Right lung (tissue), 5 donors: ENCODE results near the gene DDIT4. TPM values are rescaled to one million over a fixed set of nuclear protein-coding genes. Genes with fewer than 3 reads are reported as not detected.
A peak's percentile ranks its signal among the peaks of the same experiment; 100 is the strongest.
"Not testable (repeated sequence)": the region's sequence is repeated elsewhere in the genome, so short reads cannot be mapped to it uniquely, and the experiment has no call there.

Experiments used
- DNase-seq, 2 donors: peaks; one replicate each; pipeline ENCODE4 v3.0.0-alpha.2; 2013
- polyA plus RNA-seq, 5 donors: library from polyadenylated mRNA; unstranded; fragments of 120-200 nt; gene quantifications; one replicate each; pipeline versions ENCODE4 v1.2.1 to v1.2.3, GENCODE V29; 2013; ENCODE audit warnings: inconsistent platforms in 1 of 5, low replicate concordance in 1 of 5; ENCODE audit not compliant: insufficient read length in 5 of 5, insufficient read depth in 1 of 5

The DDIT4 gene
- polyA plus RNA-seq, 5 donors: 40.3 to 97.6 (median 57.5) TPM

DNA sequence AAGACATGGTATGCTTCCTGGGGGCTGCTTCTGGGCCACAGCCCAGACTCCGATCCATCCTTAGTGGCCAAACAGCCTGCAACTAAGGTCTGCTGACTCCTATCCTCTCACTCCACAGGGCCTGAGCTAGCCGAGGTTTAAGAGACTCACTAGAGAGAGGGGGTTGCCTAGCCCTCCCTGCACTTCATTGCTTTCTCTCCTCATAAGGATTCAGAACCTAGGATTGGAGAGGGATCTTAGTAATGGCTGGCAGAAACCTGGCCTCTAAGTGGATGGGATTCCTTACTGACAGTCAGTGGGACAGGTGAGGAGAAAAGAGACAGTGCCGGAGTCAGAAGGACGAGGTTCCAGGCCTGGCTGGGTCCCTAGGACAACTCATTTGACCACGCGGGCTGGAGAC lies 8.2 kb upstream of the DDIT4 start:
- no peak for DNase-seq

DNA sequence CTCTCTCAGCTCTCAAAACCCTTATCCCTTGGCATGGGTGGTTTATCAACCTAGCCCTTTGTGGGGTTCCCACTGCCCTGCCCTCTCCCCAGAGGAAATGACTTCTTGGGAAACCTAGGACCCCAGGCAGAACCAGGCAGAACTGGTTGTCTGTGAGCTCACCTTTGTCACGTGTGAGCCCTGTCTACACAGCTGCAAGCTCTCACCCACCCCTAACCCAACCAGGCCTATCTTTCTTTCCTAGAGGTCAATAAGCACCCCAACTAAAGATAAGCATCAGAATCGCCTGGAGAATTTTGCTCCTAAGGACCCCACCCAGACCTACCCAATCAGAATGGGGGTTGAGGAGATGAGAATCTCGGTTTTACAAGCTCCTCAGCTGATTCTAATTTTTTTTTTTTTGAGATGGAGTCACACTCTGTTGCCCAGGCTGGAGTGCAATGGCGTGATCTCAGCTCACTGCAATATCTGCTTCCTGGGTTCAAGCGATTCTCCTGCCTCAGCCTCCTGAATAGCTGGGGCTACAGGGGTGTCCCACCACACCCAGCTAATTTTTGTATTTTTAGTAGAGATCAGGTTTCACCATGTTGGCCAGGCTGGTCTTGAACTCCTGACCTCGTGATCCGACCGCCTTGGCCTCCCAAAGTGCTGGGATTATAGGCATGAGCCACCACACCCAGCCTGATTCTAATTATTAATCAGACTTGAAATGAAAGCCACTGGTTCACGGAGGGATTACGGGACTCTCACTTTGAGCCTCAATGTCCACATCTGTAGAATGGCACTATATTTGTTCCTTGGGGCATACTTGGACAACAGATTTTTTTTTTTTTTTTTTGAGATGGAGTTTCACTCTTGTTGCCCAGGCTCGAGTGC lies 7.5 kb upstream of the DDIT4 start:
- DNase-seq: no peak

DNA sequence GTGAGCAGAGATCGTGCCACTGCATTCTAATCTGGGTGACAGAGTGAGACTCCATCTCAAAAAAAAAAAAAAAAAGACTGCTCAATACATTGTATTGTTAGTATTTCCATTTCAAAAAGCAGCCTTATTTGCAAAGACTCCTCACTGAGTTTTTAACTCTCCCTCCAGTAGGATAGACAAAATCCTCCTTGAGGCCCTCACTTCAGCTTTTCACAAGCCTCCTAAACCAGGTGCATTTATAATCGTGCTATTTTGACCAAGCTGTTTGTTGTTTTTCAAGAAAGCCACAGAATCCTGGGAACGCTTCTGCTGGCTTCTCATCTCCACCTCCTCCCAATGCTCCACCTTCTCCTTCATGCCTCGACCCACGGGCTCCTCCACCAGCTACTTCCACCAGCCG lies 6.3 kb upstream of the DDIT4 start:
- no peak for DNase-seq

DNA sequence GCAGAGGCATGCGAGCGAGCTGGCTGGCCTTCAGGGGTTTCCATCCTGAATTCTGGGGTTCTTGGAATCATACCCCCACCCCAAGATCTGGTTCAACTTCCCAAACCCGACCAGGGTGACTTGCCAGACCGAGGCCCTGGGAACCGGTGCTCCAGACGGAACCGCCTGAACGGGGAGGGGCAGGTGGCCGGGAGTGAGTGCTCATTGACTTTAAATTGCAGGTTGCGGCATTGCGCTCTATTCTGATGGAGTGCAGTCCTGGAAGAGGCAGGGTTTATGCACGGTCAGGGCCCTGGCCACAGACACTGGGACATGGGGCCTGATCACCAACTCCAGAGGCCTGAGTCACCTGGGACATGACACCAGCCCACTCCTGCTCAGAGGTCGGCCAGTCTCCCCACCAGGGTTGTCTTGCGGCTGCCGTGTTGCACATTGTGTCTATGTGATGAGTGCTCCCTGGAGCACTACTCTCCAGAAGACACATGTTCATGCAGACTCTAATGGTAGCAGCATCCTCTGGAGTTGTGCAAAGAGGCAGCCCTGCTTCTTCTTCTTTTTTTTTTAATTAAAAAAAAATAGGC lies 5.8 kb upstream of the DDIT4 start:
- DNase-seq: no peak

DNA sequence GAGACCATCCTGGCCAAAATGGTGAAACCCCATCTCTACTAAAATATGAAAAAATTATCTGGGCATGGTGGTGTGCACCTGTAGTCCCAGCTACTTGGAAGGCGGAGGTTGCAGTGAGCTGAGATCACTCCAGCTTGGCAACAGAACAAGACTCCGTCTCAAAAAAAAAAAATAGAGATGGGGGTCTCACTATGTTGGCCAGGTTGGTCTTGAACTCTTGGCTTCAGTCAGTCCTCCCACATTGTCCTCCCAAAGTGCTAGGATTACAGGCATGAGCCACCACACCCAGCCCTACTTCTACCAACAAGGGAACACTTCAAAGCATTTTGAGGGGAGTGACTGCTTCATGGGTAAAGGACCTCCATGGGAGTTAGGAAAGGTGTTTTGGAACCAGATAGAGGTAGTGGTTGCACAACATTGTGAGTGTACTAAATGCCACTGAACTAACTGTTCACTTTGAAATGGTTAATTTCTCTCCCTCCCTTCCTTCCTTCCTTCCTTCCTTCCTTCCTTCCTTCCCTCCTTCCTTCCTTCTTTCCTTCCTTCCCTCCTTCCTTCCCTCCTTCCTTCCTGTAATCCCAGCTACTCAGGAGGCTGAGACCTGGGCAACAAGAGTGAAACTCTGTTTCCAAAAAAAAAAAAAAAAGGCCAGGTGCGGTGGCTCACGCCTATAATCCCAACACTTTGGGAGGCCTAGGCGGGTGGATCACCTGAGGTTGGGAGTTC lies 5.1 kb upstream of the DDIT4 start:
- DNase-seq: not testable (repeated sequence)

DNA sequence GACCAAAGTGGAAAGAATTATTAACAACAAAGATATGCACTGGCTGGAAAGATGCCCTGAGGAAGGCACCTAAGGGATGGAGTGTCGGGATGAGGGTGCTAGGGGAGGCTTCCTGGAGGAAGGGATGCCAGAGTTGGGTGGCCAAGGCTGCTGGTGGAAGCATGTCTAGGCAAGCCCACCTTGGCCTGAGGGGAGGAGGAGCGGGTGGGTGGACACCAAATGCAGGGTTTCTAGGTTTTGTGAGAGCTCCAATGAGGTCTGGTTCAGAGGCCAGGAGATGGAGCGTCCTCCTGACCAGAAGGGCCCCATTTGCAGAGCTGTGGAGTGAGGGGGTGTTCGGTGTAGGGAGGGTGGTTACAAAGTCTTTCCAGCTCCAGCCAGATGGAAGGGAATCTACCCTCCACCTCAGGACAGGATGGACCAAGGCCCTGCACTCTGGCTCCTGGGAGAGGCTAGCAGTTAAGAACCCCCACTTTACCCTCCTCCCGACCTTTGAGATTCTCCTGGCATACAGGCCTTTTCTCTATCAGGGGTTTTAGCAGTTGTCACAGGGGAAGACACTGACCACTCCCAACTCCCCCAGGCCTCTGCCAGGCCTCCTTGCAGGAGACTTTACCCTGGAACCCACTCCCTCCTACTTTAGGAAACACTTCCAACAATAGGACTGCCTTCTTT lies 3.0 kb upstream of the DDIT4 start:
- DNase-seq: no peak

DNA sequence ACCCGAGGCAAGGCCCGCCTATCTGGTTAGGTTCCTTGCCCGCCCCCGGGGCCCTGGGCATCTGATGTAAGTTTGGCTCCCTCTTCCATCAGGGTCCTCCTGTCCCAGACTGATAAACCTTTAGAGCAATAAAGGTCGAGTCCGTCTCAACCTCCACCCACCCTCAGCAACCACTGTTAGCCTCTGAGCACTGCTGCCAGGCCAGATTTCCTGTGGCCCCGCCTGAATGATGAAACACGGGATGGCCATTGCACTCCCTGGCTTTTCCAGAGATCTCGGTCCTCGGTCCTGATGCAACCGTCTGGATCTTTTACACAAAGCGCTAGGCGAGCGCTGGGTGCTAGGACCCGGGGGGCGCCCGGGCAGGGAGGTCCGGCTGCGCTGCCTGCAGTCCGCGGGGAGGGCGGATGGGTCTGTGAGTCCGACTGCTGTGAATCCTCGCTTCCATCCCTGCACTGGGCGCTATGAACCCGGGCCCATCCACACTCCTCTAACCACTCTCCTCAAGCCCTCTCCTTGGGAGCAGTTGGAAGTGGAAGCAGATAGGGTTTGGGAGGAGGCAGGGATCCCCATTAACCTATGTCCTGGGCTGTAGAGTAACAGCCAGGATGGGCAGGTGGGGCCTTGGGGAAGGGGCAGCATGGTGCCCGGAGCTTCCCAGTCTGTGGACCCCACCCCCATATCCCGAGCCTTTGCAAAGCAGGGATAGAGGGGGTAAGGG lies 875 bp upstream of the DDIT4 start:
- peak; percentile 89 to 90 for DNase-seq

DNA sequence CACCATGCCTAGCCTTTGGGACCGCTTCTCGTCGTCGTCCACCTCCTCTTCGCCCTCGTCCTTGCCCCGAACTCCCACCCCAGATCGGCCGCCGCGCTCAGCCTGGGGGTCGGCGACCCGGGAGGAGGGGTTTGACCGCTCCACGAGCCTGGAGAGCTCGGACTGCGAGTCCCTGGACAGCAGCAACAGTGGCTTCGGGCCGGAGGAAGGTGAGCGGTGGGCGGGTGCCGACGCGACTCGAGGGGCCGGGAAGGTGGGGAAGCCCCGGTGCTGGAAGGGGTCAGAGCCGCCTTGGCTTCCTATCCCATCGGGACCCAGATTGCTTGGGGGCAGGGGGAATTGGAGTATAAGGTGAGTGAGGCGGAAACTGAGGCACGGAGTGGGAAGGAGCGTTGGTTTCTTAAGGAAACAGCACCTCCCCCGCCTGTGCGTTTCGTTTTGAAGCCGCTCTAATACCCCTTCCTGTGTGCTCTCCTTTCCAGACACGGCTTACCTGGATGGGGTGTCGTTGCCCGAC lies 547 bp downstream of the DDIT4 start:
- DNase-seq: no peak

DNA sequence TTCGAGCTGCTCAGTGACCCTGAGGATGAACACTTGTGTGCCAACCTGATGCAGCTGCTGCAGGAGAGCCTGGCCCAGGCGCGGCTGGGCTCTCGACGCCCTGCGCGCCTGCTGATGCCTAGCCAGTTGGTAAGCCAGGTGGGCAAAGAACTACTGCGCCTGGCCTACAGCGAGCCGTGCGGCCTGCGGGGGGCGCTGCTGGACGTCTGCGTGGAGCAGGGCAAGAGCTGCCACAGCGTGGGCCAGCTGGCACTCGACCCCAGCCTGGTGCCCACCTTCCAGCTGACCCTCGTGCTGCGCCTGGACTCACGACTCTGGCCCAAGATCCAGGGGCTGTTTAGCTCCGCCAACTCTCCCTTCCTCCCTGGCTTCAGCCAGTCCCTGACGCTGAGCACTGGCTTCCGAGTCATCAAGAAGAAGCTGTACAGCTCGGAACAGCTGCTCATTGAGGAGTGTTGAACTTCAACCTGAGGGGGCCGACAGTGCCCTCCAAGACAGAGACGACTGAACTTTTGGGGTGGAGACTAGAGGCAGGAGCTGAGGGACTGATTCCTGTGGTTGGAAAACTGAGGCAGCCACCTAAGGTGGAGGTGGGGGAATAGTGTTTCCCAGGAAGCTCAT lies 1.1 kb downstream of the DDIT4 start:
- DNase-seq: no peak

DNA sequence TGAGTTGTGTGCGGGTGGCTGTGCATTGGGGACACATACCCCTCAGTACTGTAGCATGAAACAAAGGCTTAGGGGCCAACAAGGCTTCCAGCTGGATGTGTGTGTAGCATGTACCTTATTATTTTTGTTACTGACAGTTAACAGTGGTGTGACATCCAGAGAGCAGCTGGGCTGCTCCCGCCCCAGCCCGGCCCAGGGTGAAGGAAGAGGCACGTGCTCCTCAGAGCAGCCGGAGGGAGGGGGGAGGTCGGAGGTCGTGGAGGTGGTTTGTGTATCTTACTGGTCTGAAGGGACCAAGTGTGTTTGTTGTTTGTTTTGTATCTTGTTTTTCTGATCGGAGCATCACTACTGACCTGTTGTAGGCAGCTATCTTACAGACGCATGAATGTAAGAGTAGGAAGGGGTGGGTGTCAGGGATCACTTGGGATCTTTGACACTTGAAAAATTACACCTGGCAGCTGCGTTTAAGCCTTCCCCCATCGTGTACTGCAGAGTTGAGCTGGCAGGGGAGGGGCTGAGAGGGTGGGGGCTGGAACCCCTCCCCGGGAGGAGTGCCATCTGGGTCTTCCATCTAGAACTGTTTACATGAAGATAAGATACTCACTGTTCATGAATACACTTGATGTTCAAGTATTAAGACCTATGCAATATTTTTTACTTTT lies 1.8 kb downstream of the DDIT4 start:
- no peak for DNase-seq

DNA sequence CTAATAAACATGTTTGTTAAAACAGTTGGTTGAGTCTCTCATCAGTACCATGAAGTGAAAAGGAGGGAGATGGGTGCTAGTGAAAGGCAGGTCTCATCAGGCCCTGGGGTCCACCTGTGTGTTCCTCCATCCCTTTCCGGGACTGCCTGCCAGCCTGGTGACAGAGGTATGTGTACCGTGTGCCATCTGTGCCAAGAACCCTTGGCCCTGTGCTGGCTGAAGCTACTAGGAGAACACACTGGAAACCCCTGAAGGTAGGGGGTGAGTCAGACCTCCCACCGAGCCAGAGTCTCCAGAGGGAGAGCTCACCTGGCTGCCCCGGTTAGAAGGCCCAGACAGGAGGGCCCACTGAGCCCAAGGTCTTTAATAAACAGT lies 2.3 kb downstream of the DDIT4 start:
- DNase-seq: no peak

DNA sequence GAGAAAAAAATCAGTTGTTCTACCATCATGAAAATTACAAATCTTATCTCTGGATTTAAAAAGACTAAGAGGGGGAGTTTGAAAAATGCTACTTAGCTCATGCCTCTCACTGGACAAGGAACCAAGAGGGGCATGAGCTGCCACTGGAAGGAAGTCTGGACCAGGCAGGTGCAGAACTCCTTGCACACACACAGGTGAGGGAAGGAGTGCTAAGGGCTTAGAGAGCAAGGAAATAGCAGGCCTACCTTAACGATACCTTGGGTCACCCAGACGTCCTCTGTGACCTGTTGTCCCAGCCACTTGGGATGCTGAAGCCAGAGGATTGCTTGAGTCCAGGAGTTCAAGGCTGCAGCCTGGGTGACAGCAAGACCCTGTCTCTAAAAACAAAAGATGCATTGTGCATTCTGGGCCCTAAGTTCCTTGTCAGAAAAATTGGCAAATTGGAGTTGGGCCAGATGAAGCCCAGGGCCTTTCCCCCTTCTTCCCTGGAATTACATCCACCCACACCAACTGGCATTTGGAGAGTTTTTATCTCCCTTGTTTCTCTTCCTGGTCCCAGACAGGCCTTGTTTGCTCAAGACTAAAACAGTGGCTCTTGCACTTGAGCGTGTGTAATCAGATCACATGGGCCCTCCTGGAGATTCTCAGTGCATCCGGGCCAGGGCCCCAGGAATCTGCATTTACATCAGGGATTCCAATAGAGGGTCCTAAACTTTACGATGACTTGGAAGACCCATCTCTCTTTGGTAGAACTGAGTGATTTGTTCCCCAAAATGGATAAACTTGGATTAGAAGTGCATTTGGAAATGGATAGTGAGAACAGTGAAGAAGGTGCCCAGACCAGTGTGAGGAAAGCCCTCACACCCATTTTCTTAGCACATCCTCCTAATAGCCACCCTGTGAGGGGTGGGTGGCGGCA lies 3.0 kb downstream of the DDIT4 start:
- no peak for DNase-seq

DNA sequence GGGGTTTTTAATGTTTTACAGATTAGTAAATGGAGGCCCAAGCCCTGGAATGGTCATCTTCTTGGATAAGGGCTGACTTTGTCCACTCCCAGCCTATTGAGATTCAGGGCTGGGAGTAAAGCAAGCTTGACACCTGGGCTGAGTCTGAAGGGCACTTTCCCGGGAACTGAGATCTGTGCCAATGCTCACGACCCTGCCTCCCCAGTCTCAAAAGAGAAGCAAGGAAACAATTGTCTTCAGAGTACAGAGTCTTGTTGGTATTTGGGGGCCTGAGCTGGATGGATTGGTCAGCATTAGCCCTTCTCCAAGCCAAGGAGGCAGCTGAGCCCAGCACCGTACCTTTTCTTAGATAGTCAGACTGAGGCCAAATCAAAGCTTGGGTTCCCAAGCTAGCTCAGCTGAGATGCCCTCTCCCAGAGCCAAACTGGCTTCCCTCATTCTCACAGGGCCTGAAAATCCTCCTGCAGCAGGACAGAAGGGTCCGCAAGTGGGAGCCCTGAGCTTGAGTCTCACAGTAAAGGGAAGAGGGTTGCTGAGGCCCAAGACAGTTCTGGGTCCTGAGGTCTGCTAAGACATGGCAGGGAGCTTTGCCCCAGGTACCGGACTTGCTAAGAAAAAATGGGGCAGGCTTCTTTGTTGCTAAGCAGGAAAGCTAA lies 3.7 kb downstream of the DDIT4 start:
- no peak for DNase-seq

DNA sequence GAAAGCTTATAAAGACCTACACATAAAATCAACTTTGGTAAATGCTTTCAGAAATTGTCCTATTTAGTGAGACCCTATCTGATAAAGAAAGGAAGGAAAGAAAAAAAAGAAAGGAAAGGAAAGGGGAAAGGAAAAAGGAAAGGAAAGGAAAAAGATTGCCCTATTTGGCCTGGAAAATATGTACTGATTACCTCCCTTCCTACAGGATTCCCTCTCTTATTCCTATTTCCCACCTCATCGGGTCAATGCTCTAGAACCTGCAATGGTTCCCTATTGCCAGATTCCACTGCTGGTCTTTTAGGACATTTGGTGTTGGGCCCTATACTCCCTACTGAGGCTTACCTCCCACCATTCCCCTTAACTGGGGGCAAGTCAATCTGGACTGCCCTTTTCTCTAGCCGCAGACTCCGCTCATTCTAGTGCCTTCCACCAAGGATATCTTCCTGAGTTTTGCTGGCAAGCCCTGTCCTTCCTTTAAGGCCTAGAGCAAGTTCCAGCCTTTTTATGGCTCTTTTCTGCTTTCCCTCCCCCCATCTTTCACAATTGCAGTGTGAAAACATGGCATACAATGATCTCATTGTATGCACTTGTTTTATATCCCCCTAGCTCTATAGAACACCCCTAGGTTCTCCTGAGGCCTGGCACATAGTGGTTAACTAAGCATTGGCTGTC lies 4.4 kb downstream of the DDIT4 start:
- no peak for DNase-seq

DNA sequence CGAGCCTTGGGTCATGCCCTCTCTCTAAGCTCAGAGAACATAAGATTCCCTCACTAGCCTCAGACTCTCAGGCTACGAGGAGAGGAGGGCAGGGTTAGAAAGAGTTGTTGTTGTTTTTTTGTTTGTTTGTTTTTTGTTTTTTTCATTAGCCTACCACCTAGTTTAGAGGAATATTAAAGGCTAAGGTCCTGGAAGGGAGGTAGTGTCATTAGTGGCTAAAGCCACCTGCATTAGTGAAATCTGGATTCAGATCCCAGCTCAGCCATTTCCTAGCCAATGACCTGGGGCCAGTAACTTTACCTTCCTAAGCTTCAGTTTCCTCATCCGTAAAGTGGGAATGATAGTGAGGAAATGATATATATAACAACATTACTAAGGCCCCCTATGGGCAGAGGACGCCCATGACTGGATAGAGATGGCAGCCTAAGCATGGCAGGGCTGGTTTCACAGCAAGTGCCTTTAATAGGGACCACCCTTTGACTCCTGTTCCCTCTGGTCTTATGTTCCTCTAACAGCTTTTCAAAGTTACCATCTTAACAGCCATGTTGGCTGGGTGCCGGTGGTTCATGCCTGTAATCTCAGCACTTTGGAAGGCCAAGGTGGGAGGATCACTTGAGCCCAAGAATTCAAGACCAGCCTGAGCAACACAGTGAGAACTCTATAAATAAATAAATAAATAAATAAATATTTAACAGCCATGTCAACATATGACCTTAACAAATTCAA lies 5.1 kb downstream of the DDIT4 start:
- DNase-seq: no peak

DNA sequence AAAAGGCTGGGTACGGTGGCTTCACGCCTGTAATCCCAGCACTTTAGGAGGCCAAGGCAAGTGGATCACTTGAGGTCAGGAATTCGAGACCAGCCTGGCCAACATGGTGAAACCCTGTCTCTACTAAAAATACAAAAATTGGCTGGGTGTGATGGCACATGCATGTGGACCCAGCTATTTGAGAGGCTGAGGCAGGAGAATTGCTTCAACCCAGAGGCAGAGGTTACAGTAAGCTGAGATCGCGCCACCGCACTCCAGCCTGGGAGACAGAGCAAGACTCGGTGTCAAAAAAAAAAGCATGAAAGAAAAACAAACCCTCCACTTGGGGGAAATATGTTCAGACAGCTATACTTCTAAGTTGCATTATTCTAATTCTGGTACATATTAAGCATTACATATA lies 5.9 kb downstream of the DDIT4 start:
- not testable (repeated sequence) for DNase-seq

DNA sequence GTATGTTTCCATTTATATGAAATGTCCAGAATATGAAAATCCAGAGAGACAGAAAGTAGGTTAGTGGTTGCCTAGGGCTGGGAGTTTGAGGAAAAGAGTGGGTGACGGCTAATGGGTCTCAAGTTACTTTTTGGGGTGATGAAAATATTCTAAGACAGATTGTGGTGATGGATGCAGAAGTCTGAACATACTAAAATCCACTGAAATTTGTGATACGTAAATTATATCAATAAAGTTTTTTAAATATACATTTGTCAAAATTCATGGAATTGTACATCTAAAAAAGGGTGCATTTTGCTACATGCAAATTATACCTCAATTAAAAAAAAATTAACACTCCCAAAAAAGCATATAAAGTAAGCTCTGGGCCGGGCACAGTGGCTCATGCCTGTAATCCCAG lies 9.4 kb downstream of the DDIT4 start:
- no peak for DNase-seq
